H1 (cell line): ENCODE measurements around the gene KCTD17. TPM values are rescaled to one million over a fixed set of nuclear protein-coding genes. Genes with fewer than 3 reads are reported as not detected.

ENCODE experiments used
- CEBPB ChIP-seq: IDR thresholded peaks from 2 replicates; pipeline ENCODE4 v1.6.1; 2012; ENCODE audit warnings: low read depth, low read length
- CTBP2 ChIP-seq: IDR thresholded peaks from 2 replicates; pipeline ENCODE4 v1.7.0; 2011; ENCODE audit warnings: borderline replicate concordance, mild to moderate bottlenecking, moderate library complexity, mixed read lengths, low read length; ENCODE audit not compliant: insufficient read depth, insufficient read length
- JUND ChIP-seq: IDR thresholded peaks from 2 replicates; pipeline ENCODE4 v1.6.1; 2011; ENCODE audit warnings: mild to moderate bottlenecking, improper control_type of control experiment, low read length
- YY1 ChIP-seq: IDR thresholded peaks from 2 replicates; pipeline ENCODE4 v1.6.1; 2011; ENCODE audit warnings: low read depth, mild to moderate bottlenecking, low read length
- polyA plus RNA-seq, 7 experiments: library from polyadenylated mRNA; depleted of rRNA in 3 of 7; stranded (reverse) in 5 of 7; unstranded in 2 of 7; fragments of >200 nt in 5 of 7; fragments of 200-250 nt in 2 of 7; gene quantifications; 1 replicate in 5 of 7; 2 replicates in 1 of 7; 4 replicates in 1 of 7; pipeline versions ENCODE4 v1.2.1 to v1.2.3, GENCODE V29; 2011 to 2013; ENCODE audit warnings: missing spikeins in 2 of 7, mixed read lengths in 2 of 7
- total RNA-seq: library from RNA; stranded (reverse); fragmentation: NEBNext Ultra II Directional; extraction: Animal tissue kit (Norgen Biotek cat#: 25700); gene quantifications from 2 replicates; pipeline ENCODE4 v1.2.1, GENCODE V29; 2021

KCTD17 gene
- total and polyA plus RNA-seq, 2 of the 8 experiments (the other 6 are each of a cell fraction or from before 2014, with no cell fraction given): 39.4 to 44.0 TPM

DNA sequence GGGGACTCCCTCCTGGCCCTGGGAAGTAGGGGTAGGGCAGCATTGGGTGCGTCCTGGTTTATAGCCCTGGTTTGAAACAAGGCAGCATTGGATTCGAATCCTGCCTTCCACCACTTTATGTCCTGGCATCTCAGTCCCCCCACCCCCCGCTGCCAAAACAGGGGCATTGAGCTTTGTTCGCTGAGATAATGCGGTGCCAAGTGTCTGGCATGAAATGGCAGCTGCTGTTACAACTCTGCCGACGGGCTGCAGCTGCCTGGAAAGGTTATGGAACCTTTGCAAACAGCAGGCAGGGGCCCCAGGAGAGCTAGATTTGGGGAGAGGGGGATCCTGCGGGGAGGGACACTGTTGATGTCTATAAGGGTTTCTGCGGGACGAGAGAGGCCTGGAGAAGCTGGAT is 34.2 kb upstream of the KCTD17 start (continued):
- TF ChIP-seq CEBPB: no peak
- no peak for TF ChIP-seq JUND
- TF ChIP-seq YY1: no peak
- TF ChIP-seq CTBP2: no peak
